GM15510 (cell line): ENCODE results near the gene PTEN.

Experiments
- POLR2A ChIP-seq: IDR thresholded peaks from 3 replicates; pipeline ENCODE4 v1.6.1; 2011; ENCODE audit warnings: borderline replicate concordance; ENCODE audit not compliant: insufficient read length; ENCODE audit errors: extremely low read depth

The PTEN gene

GRCh38 chr10:87863053-87863943, at the start of gene PTEN, which contains the start of gene KLLN:
Gene PTEN, plus strand, starts transcription at chr10:87863625. Its CDS starts 845 bp downstream, at chr10:87864470.
Gene KLLN, minus strand, starts transcription at chr10:87863533. Its CDS starts 1,046 bp downstream, at chr10:87862487.
- TF ChIP-seq POLR2A: peak; percentile 79

GRCh38 chr10:87816163-87816897, 47.1 kb upstream of the PTEN start:
- TF ChIP-seq POLR2A: no peak

GRCh38 chr10:87816898-87817608, 46.4 kb upstream of the PTEN start:
- no peak for TF ChIP-seq POLR2A

- peak; percentile 84 for TF ChIP-seq POLR2A
Measured at GRCh38 chr10:87817609-87818504, 45.6 kb upstream of the PTEN start, which contains the start of gene ATAD1. Gene ATAD1, minus strand, starts transcription at chr10:87818226. Its CDS starts 3,627 bp downstream, at chr10:87814599.

GRCh38 chr10:87818505-87819288, 44.7 kb upstream of the PTEN start:
- TF ChIP-seq POLR2A: no peak

GRCh38 chr10:87819289-87819585, 44.2 kb upstream of the PTEN start:
- TF ChIP-seq POLR2A: no peak

- TF ChIP-seq POLR2A: no peak
Measured at GRCh38 chr10:87826653-87827052, 36.8 kb upstream of the PTEN start.

GRCh38 chr10:87827681-87828080, 35.7 kb upstream of the PTEN start:
- no peak for TF ChIP-seq POLR2A

GRCh38 chr10:87829986-87830729, 33.3 kb upstream of the PTEN start:
- TF ChIP-seq POLR2A: no peak

GRCh38 chr10:87836098-87836497, 27.3 kb upstream of the PTEN start:
- no peak for TF ChIP-seq POLR2A

- TF ChIP-seq POLR2A: no peak
Measured at GRCh38 chr10:87837445-87837844, 26.0 kb upstream of the PTEN start.

GRCh38 chr10:87838650-87839049, 24.8 kb upstream of the PTEN start:
- TF ChIP-seq POLR2A: no peak

- TF ChIP-seq POLR2A: no peak
Measured at GRCh38 chr10:87841186-87841585, 22.2 kb upstream of the PTEN start.
